Neuronal stem cell (in vitro differentiated cells): ENCODE data around the gene CFAP77.

Experiments
- DNase-seq: peaks from one replicate; pipeline ENCODE4 v3.0.0-alpha.2; 2013; ENCODE audit warnings: low spot score
- H2AFZ ChIP-seq: one replicate; pipeline ENCODE4 v1.6.1; 2013; ENCODE audit warnings: mild to moderate bottlenecking, low read length, inconsistent platforms
- H2AK5ac ChIP-seq: 2 replicates; pipeline ENCODE4 v1.6.1; 2013; ENCODE audit warnings: low read depth, mild to moderate bottlenecking, inconsistent platforms, low read length, moderate library complexity, mixed read lengths
- H2BK120ac ChIP-seq: 2 replicates; pipeline ENCODE4 v1.6.1; 2013; ENCODE audit warnings: low read depth, mild to moderate bottlenecking, inconsistent platforms, low read length, moderate library complexity, mixed read lengths
- H2BK12ac ChIP-seq: one replicate; pipeline ENCODE4 v1.6.1; 2013; ENCODE audit warnings: low read length, inconsistent platforms
- H2BK15ac ChIP-seq: 2 replicates; pipeline ENCODE4 v1.6.1; 2013; ENCODE audit warnings: mild to moderate bottlenecking, low read length, inconsistent platforms, mixed read lengths
- H2BK5ac ChIP-seq: one replicate; pipeline ENCODE4 v1.6.1; 2013; ENCODE audit warnings: inconsistent platforms, mild to moderate bottlenecking, low read length, moderate library complexity
- H3K14ac ChIP-seq: one replicate; pipeline ENCODE4 v1.6.1; 2013; ENCODE audit warnings: low read length, inconsistent platforms
- H3K18ac ChIP-seq: 2 replicates; pipeline ENCODE4 v1.6.1; 2013; ENCODE audit warnings: low read length, inconsistent platforms
- H3K23ac ChIP-seq: 2 replicates; pipeline ENCODE4 v1.6.1; 2013; ENCODE audit warnings: low read depth, mild to moderate bottlenecking, mixed read lengths, low read length, inconsistent platforms; ENCODE audit not compliant: poor library complexity
- H3K27ac ChIP-seq: replicated peaks from 3 replicates; pipeline ENCODE4 v1.5.1; 2013; ENCODE audit warnings: low read length, inconsistent platforms
- H3K27me3 ChIP-seq, 3 experiments: 2 replicates each; pipeline ENCODE4 v1.6.1; 2013; ENCODE audit warnings: low read length in 3 of 3, mild to moderate bottlenecking in 2 of 3, inconsistent platforms in 1 of 3, low read depth in 1 of 3, mixed read lengths in 1 of 3, moderate library complexity in 1 of 3; ENCODE audit not compliant: control insufficient read depth in 3 of 3, insufficient read depth in 3 of 3
- H3K36me3 ChIP-seq, 2 donors: replicated peaks in 1 of 2; 2 replicates each; pipeline ENCODE4 v1.6.1; 2013; ENCODE audit warnings: low read length in 2 of 2; ENCODE audit not compliant: control insufficient read depth in 2 of 2, insufficient read depth in 2 of 2
- H3K4ac ChIP-seq: 2 replicates; pipeline ENCODE4 v1.6.1; 2013; ENCODE audit warnings: inconsistent platforms, mild to moderate bottlenecking, low read length, moderate library complexity
- H3K4me1 ChIP-seq, 2 donors: 1 replicate in 1 of 2; 2 replicates in 1 of 2; pipeline ENCODE4 v1.6.1; 2013; ENCODE audit warnings: low read length in 2 of 2, low read depth in 1 of 2; ENCODE audit not compliant: control insufficient read depth in 2 of 2, insufficient read depth in 1 of 2
- H3K4me2 ChIP-seq: one replicate; pipeline ENCODE4 v1.6.1; 2013; ENCODE audit warnings: mild to moderate bottlenecking, low read length, inconsistent platforms; ENCODE audit not compliant: insufficient read depth, poor library complexity, severe bottlenecking
- H3K4me3 ChIP-seq, 2 donors: 2 replicates each; pipeline ENCODE4 v1.5.1; 2013; ENCODE audit warnings: low read length in 2 of 2, mild to moderate bottlenecking in 2 of 2, inconsistent platforms in 1 of 2, moderate library complexity in 1 of 2
- H3K79me1 ChIP-seq: one replicate; pipeline ENCODE4 v1.6.1; 2013; ENCODE audit warnings: low read depth, mild to moderate bottlenecking, inconsistent platforms, low read length, moderate library complexity
- H3K9ac ChIP-seq: one replicate; pipeline ENCODE4 v1.6.1; 2013; ENCODE audit warnings: mild to moderate bottlenecking, low read depth, low read length, inconsistent platforms; ENCODE audit not compliant: poor library complexity
- H3K9me3 ChIP-seq, 2 donors: replicated peaks in 1 of 2; 2 replicates each; pipeline versions ENCODE3 to v1.6.1; 2013; ENCODE audit warnings: low read length in 2 of 2, mild to moderate bottlenecking in 2 of 2, inconsistent platforms in 1 of 2, low read depth in 1 of 2, mixed read lengths in 1 of 2, moderate library complexity in 1 of 2; ENCODE audit not compliant: control insufficient read depth in 2 of 2, insufficient read depth in 1 of 2
- H4K8ac ChIP-seq: one replicate; pipeline ENCODE4 v1.6.1; 2013; ENCODE audit warnings: low read depth, mild to moderate bottlenecking, inconsistent platforms, low read length, moderate library complexity
- H4K91ac ChIP-seq: one replicate; pipeline ENCODE4 v1.6.1; 2013; ENCODE audit warnings: low read length, low read depth, mild to moderate bottlenecking, inconsistent platforms; ENCODE audit not compliant: poor library complexity
- WGBS, 2 donors: extraction: QIAGEN DNeasy Blood & Tissue Kit; methylation state at CpG; one replicate each; pipeline ENCODE4 v1.1.7; 2013; ENCODE audit warnings: missing lambda C conversion rate in 2 of 2, mixed read lengths in 1 of 2; ENCODE audit not compliant: insufficient read length in 2 of 2, insufficient replicate concordance in 1 of 2; ENCODE audit errors: extremely low coverage in 2 of 2; 5-methylcytosine and 5-hydroxymethylcytosine counted together

Gene CFAP77

DNA sequence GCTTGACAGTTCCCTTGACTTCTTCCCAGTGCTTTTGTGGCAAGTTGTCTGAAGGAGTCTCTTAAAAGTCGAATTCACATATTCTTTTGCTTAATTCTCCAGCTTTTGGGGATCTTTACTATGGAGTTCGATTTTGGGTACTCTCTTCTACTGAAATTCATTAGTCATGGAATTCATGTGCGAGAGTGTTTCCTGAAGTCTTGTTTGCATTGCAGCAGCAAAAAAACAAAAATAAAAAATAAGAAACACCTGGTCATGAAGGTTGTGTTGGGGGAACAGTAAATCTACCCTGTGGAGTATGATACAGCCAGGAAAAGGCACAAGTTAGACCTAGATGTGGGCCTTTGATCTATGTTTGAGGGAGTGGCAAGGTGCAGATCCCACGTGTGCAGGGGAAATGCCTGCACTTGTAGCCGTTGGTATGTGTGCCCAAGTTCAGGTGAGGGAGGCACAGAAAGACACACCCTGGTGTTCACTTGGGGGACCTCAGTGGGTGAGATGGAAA, 55.2 kb downstream of the CFAP77 start:
- H3K27me3 ChIP-seq, result no peaks in the 10 kb centered on the region
- H3K23ac ChIP-seq, result no peak overlapping the region
- H3K36me3 ChIP-seq, result no peaks in the 10 kb centered on the region
- H2BK120ac ChIP-seq, result no peak overlapping the region
- H2BK5ac ChIP-seq, result no peak overlapping the region
- no peak overlapping the region for H2AK5ac ChIP-seq
- no peak overlapping the region for H3K4me2 ChIP-seq
- H3K18ac ChIP-seq, result no peak overlapping the region
- no peak overlapping the region for H4K91ac ChIP-seq
- H3K79me1 ChIP-seq, result no peaks in the 10 kb centered on the region
- no peak overlapping the region for H2AFZ ChIP-seq
- no peak overlapping the region for H3K27ac ChIP-seq
- H3K14ac ChIP-seq, result no peak overlapping the region
- no peak overlapping the region for H3K9ac ChIP-seq
- peaks cover 4 to 9% of the 10 kb centered on the region in 2 donors for H3K4me1 ChIP-seq
- no CpG with 5 or more reads among the region's 5 CpGs for WGBS, 2 donors
- no peak overlapping the region for H2BK15ac ChIP-seq
- no peak overlapping the region for H3K4me3 ChIP-seq
- no peaks in the 10 kb centered on the region for H3K9me3 ChIP-seq
- no peak overlapping the region for H4K8ac ChIP-seq
- DNase-seq, result no peak
- no peak overlapping the region for H2BK12ac ChIP-seq
- H3K4ac ChIP-seq, result no peak overlapping the region

DNA sequence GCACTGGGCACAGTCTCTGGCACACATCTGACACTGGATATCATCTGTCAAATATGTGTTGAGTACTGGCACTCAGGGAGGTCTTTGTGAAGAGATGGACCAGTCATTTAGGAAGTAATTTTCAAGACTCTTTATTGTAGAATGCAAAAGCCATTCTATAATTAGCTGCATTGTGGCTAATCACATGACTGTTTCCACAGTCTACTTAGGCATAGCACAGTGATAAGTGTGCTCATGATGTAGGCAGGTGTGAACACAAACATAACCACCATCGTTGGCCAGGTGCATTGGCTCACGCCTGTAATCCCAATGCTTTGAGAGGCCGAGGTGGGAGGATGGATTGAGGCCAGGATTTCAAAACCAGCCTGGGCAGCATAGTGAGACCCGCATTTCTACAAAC, 62.2 kb downstream of the CFAP77 start:
- no peak overlapping the region for H4K8ac ChIP-seq
- H4K91ac ChIP-seq, result no peak overlapping the region
- H2BK15ac ChIP-seq, result no peak overlapping the region
- H3K23ac ChIP-seq, result no peak overlapping the region
- no peak overlapping the region for H2AFZ ChIP-seq
- H3K18ac ChIP-seq, result no peak overlapping the region
- peaks cover 16 to 20% of the 10 kb centered on the region in 2 donors for H3K4me1 ChIP-seq
- no peak overlapping the region for H3K4ac ChIP-seq
- no peak overlapping the region for H2BK120ac ChIP-seq
- WGBS, 2 donors, result no CpG with 5 or more reads among the region's 4 CpGs
- H2BK5ac ChIP-seq, result no peak overlapping the region
- H3K27ac ChIP-seq, result no peak overlapping the region
- no peaks in the 10 kb centered on the region for H3K27me3 ChIP-seq
- H2BK12ac ChIP-seq, result no peak overlapping the region
- DNase-seq, result no peak
- H3K4me2 ChIP-seq, result no peak overlapping the region
- no peak overlapping the region for H3K9ac ChIP-seq
- H3K79me1 ChIP-seq, result no peaks in the 10 kb centered on the region
- no peak overlapping the region for H3K14ac ChIP-seq
- no peak overlapping the region for H2AK5ac ChIP-seq
- H3K36me3 ChIP-seq, result no peaks in the 10 kb centered on the region
- H3K9me3 ChIP-seq, result no peaks in the 10 kb centered on the region
- no peak overlapping the region for H3K4me3 ChIP-seq

GRCh38 chr9:132472599-132472998, 62.6 kb downstream of the CFAP77 start:
- DNase-seq, result no peak
- no peak overlapping the region for H3K18ac ChIP-seq
- no peaks in the 10 kb centered on the region for H3K27me3 ChIP-seq
- no peak overlapping the region for H3K9ac ChIP-seq
- no peaks in the 10 kb centered on the region for H3K36me3 ChIP-seq
- H2BK12ac ChIP-seq, result no peak overlapping the region
- H3K4me2 ChIP-seq, result no peak overlapping the region
- no peak overlapping the region for H2AFZ ChIP-seq
- H4K8ac ChIP-seq, result no peak overlapping the region
- no peak overlapping the region for H3K4ac ChIP-seq
- no peak overlapping the region for H3K4me3 ChIP-seq
- H2BK15ac ChIP-seq, result no peak overlapping the region
- no peak overlapping the region for H3K27ac ChIP-seq
- H3K79me1 ChIP-seq, result no peaks in the 10 kb centered on the region
- no CpG with 5 or more reads among the region's 9 CpGs for WGBS, 2 donors
- no peak overlapping the region for H3K14ac ChIP-seq
- H3K9me3 ChIP-seq, result no peaks in the 10 kb centered on the region
- peak overlapping the region; percentile 77 for H2AK5ac ChIP-seq
- H2BK5ac ChIP-seq, result peak overlapping the region; percentile 49
- peak overlapping the region; percentile 62 for H4K91ac ChIP-seq
- H3K23ac ChIP-seq, result no peak overlapping the region
- H2BK120ac ChIP-seq, result no peak overlapping the region
- H3K4me1 ChIP-seq, result peaks cover 20% of the 10 kb centered on the region in 2 donors

- Histone ChIP-seq H3K9ac (no peak overlapping the region), H2AFZ (peak overlapping the region; percentile 35), H2AK5ac (no peak overlapping the region), H3K14ac (no peak overlapping the region), H2BK12ac (no peak overlapping the region), H3K4ac (no peak overlapping the region), H3K27ac (peak overlapping the region; percentile 71), H3K27me3 (no peaks in the 10 kb centered on the region), H4K91ac (no peak overlapping the region), H2BK120ac (no peak overlapping the region), H3K18ac (no peak overlapping the region), H3K4me3 (no peak overlapping the region), H3K4me2 (no peak overlapping the region), H4K8ac (no peak overlapping the region), H3K79me1 (no peaks in the 10 kb centered on the region), H3K23ac (no peak overlapping the region), H3K9me3 (no peaks in the 10 kb centered on the region), H3K4me1 (peaks cover 20 to 26% of the 10 kb centered on the region in 2 donors), H3K36me3 (no peaks in the 10 kb centered on the region), H2BK15ac (no peak overlapping the region), H2BK5ac (peak overlapping the region; percentile 27)
- DNase-seq, result peak; percentile 84
- 100% methylated on average over 2 of the region's 14 CpGs; no CpG with 5 or more reads in 1 of the 2 donors for WGBS, 2 donors
Measured at GRCh38 chr9:132474253-132474652, 64.2 kb downstream of the CFAP77 start.
